Measurements from ENCODE around the gene MMEL1. TPM values are rescaled to one million over a fixed set of nuclear protein-coding genes. Genes with fewer than 3 reads are reported as not detected.

MMEL1 gene
- total and polyA plus RNA-seq, 2 of the 13 experiments (the other 11 are each of a cell fraction or from before 2014, with no cell fraction given) = 0.48 TPM; not detected in 1

GRCh38 chr1:2555634-2556276 is 77.1 kb downstream of the MMEL1 start (continued):
- TF ChIP-seq RXRB (CRISPR knock-in tag; IDR thresholded peaks at IDR 0.05; ENCODE audit: borderline replicate concordance) (peak; percentile 26; the same call in 1 of the 2 replicates), ARID4A (CRISPR knock-in tag; IDR thresholded peaks at IDR 0.05; ENCODE audit: borderline replicate concordance) (no peak), KLF12 (CRISPR knock-in tag; IDR thresholded peaks at IDR 0.05; ENCODE audit: borderline replicate concordance) (no peak), SIN3B (IDR thresholded peaks at IDR 0.05; ENCODE audit: low read length) (no peak), JUND (CRISPR knock-in tag; IDR thresholded peaks at IDR 0.05) (peak; percentile 48), ZNF230 (CRISPR knock-in tag; IDR thresholded peaks at IDR 0.05) (no peak), PHF21A (CRISPR knock-in tag; IDR thresholded peaks at IDR 0.05) (no peak), ZFX (CRISPR knock-in tag; IDR thresholded peaks at IDR 0.05; ENCODE audit: low read depth) (no peak; the same call in 1 of the 2 replicates), ZNF839 (CRISPR knock-in tag; IDR thresholded peaks at IDR 0.05; ENCODE audit: borderline replicate concordance) (no peak), BRD4 (CRISPR knock-in tag; IDR thresholded peaks at IDR 0.05) (no peak), JDP2 (CRISPR knock-in tag; IDR thresholded peaks at IDR 0.05; ENCODE audit: borderline replicate concordance) (no peak), HNRNPH1 (optimal IDR thresholded peaks at IDR 0.05; ENCODE audit: low read depth, low read length) (no peak), IKZF1 (IDR thresholded peaks at IDR 0.05) (no peak), MAZ (IDR thresholded peaks at IDR 0.05; ENCODE audit: borderline replicate concordance, low read depth, low read length) (no peak), MAZ (CRISPR knock-in tag; IDR thresholded peaks at IDR 0.05; ENCODE audit: low read depth) (no peak; the same call in 1 of the 2 replicates), CREB3 (CRISPR knock-in tag; IDR thresholded peaks at IDR 0.05) (no peak), PTBP1 (IDR thresholded peaks at IDR 0.05; ENCODE audit: low read depth, low read length, poor library complexity, severe bottlenecking) (no peak), ZBTB14 (CRISPR knock-in tag; IDR thresholded peaks at IDR 0.05) (no peak), HMGXB3 (CRISPR knock-in tag; IDR thresholded peaks at IDR 0.05; ENCODE audit: borderline replicate concordance) (0 out of 2 replicates have a peak, but pooled peaks have one; percentile 10)

Data from HepG2 (cell line).